Measurements from ENCODE around the gene NEURL4. TPM values are rescaled to one million over a fixed set of nuclear protein-coding genes. Genes with fewer than 3 reads are reported as not detected.

The NEURL4 gene
- total and polyA plus RNA-seq, 4 donors, result 0.76 to 14.2 (median 7.3) TPM

- WGBS, result 92% methylated on average over 3 of the region's 3 CpGs
Observed at GRCh38 chr17:7324438-7324779, 4.7 kb downstream of the NEURL4 start.

More at GRCh38 chr17:7324438-7324779, 4.7 kb downstream of the NEURL4 start:
- Histone ChIP-seq H3K4me3 (ENCODE audit: low read depth in 1 of 3, low read length in 3 of 3) (no peak overlapping the region), H3K4me1 (ENCODE audit: control insufficient read depth in 4 of 4, insufficient read depth in 4 of 4, low read length in 3 of 4) (peaks cover 7 to 14% (median 10%) of the 10 kb centered on the region in 4 donors), H3K27me3 (ENCODE audit: control insufficient read depth in 4 of 4, insufficient read depth in 4 of 4, low read length in 3 of 4) (no peaks in the 10 kb centered on the region), H3K9me3 (ENCODE audit: control insufficient read depth in 4 of 4, low read length in 3 of 4) (no peaks in the 10 kb centered on the region), H3K36me3 (ENCODE audit: control insufficient read depth in 4 of 4, insufficient read depth in 3 of 4, low read depth in 1 of 4, low read length in 3 of 4) (peaks cover 6 to 57% (median 24%) of the 10 kb centered on the region in 4 donors), H3K9ac (ENCODE audit: low read depth in 1 of 2, low read length in 2 of 2) (no peak overlapping the region), H3K27ac (ENCODE audit: low read depth in 1 of 2, low read length in 2 of 2) (no peak overlapping the region)
- no peak for DNase-seq (ENCODE audit: low spot score)
- TF ChIP-seq FOXA1 (IDR thresholded peaks at IDR 0.05), result no peak
- TF ChIP-seq ZBTB33 (IDR thresholded peaks at IDR 0.05), result no peak
- TF ChIP-seq REST (IDR thresholded peaks at IDR 0.05), result no peak
- TF ChIP-seq EGR1 (IDR thresholded peaks at IDR 0.05; ENCODE audit: low read depth in 2 of 2), result no peak
- no peak for TF ChIP-seq HNF4G (IDR thresholded peaks at IDR 0.05)
- no peak for TF ChIP-seq SP1 (IDR thresholded peaks at IDR 0.05)
- TF ChIP-seq RAD21 (IDR thresholded peaks at IDR 0.05), result no peak
- no peak for TF ChIP-seq FOXA2 (IDR thresholded peaks at IDR 0.05)
- no peak for TF ChIP-seq RXRA (IDR thresholded peaks at IDR 0.05)
- TF ChIP-seq, protein P1, sequence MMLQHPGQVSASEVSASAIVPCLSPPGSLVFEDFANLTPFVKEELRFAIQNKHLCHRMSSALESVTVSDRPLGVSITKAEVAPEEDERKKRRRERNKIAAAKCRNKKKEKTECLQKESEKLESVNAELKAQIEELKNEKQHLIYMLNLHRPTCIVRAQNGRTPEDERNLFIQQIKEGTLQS (IDR thresholded peaks at IDR 0.05), result no peak
- TF ChIP-seq NR2F2 (IDR thresholded peaks at IDR 0.05), result no peak
- TF ChIP-seq GABPA (IDR thresholded peaks at IDR 0.05 in 1 of 2, conservative IDR thresholded peaks at IDR 0.05 in 1 of 2), result no peak
- TF ChIP-seq HNF4A (conservative IDR thresholded peaks at IDR 0.05), result no peak
- no peak for TF ChIP-seq JUND (IDR thresholded peaks at IDR 0.05)
- no peak for TF ChIP-seq CTCF (IDR thresholded peaks at IDR 0.05; ENCODE audit: low read depth, low read length, missing input control)
- TF ChIP-seq TAF1 (conservative IDR thresholded peaks at IDR 0.05), result no peak
- no peak for TF ChIP-seq YY1 (IDR thresholded peaks at IDR 0.05)

Data from liver (tissue), 9 donors.